CD14-positive monocyte (primary cell): Measurements from ENCODE around the gene EMSY. TPM values are rescaled to one million over a fixed set of nuclear protein-coding genes. Genes with fewer than 3 reads are reported as not detected.

Experiments
- DNase-seq, 3 donors: peaks; one replicate each; pipeline ENCODE4 v3.0.0-alpha.2; 2011 to 2022
- H2AFZ ChIP-seq: 2 replicates; pipeline ENCODE4 v1.6.0; 2012; ENCODE audit warnings: mild to moderate bottlenecking, low read depth, low read length, inconsistent platforms; ENCODE audit not compliant: insufficient read depth, poor library complexity, severe bottlenecking
- H3K27ac ChIP-seq, 2 donors: 1 replicate in 1 of 2; 2 replicates in 1 of 2; pipeline ENCODE4 v1.5.1; 2012 to 2013; ENCODE audit warnings: low read length in 2 of 2, control low read depth in 1 of 2, inconsistent platforms in 1 of 2, low read depth in 1 of 2, mild to moderate bottlenecking in 1 of 2
- H3K27me3 ChIP-seq, 2 donors: one replicate each; pipeline versions ENCODE4 v1.6.0 to v1.6.1; 2011 to 2013; ENCODE audit warnings: low read length in 2 of 2; ENCODE audit not compliant: control insufficient read depth in 2 of 2, insufficient read depth in 2 of 2
- H3K36me3 ChIP-seq, 2 donors: replicated peaks in 1 of 2; 1 replicate in 1 of 2; 2 replicates in 1 of 2; pipeline versions ENCODE4 v1.5.1 to v1.6.1; 2012 to 2013; ENCODE audit warnings: low read length in 2 of 2, control low read depth in 1 of 2, inconsistent platforms in 1 of 2, mild to moderate bottlenecking in 1 of 2; ENCODE audit not compliant: insufficient read depth in 2 of 2, control insufficient read depth in 1 of 2
- H3K4me1 ChIP-seq, 2 donors: 1 replicate in 1 of 2; 2 replicates in 1 of 2; pipeline versions ENCODE4 v1.5.1 to v1.6.1; 2012 to 2013; ENCODE audit warnings: low read length in 2 of 2, control low read depth in 1 of 2, inconsistent platforms in 1 of 2, mild to moderate bottlenecking in 1 of 2, moderate library complexity in 1 of 2; ENCODE audit not compliant: insufficient read depth in 2 of 2, control insufficient read depth in 1 of 2
- H3K4me2 ChIP-seq: replicated peaks from 2 replicates; pipeline ENCODE3; 2012; ENCODE audit warnings: low read length, moderate library complexity, mild to moderate bottlenecking; ENCODE audit not compliant: poor library complexity, severe bottlenecking; ENCODE audit errors: extremely low read depth
- H3K4me3 ChIP-seq, 3 experiments: fragments of 200-600 bp in 1 of 3; sonication (generic) in 1 of 3; replicated peaks in 1 of 3; 1 replicate in 2 of 3; 2 replicates in 1 of 3; pipeline ENCODE4 v1.5.1; 2011 to 2013; ENCODE audit warnings: low read length in 3 of 3, mild to moderate bottlenecking in 3 of 3, control low read depth in 2 of 3, low read depth in 2 of 3, inconsistent platforms in 1 of 3, moderate library complexity in 1 of 3
- H3K79me2 ChIP-seq: 2 replicates; pipeline ENCODE4 v1.6.0; 2012; ENCODE audit warnings: mild to moderate bottlenecking, control low read depth, inconsistent platforms, low read length, moderate library complexity; ENCODE audit not compliant: insufficient read depth
- H3K9ac ChIP-seq: 2 replicates; pipeline ENCODE4 v1.6.0; 2017; ENCODE audit warnings: low read length, mild to moderate bottlenecking; ENCODE audit not compliant: insufficient read depth, poor library complexity, severe bottlenecking
- H3K9me3 ChIP-seq, 2 donors: replicated peaks in 1 of 2; 1 replicate in 1 of 2; 2 replicates in 1 of 2; pipeline versions ENCODE4 v1.5.1 to v1.6.1; 2012 to 2013; ENCODE audit warnings: low read length in 2 of 2, control low read depth in 1 of 2; ENCODE audit not compliant: control insufficient read depth in 1 of 2, insufficient read depth in 1 of 2
- H4K20me1 ChIP-seq: 2 replicates; pipeline ENCODE4 v1.6.0; 2012; ENCODE audit warnings: mild to moderate bottlenecking, low read length, control low read depth, moderate library complexity; ENCODE audit not compliant: insufficient read depth
- H3K27ac Mint-ChIP-seq, 7 donors: one replicate each; pipeline ENCODE4 v1.8.0; 2020; ENCODE audit warnings: mild to moderate bottlenecking in 7 of 7, mixed read lengths in 7 of 7, moderate library complexity in 6 of 7, inconsistent platforms in 2 of 7
- H3K27me3 Mint-ChIP-seq, 3 donors: one replicate each; pipeline ENCODE4 v1.8.0; 2021 to 2022; ENCODE audit warnings: low read depth in 3 of 3, mild to moderate bottlenecking in 3 of 3, mixed read lengths in 3 of 3, moderate library complexity in 3 of 3, inconsistent platforms in 1 of 3
- H3K36me3 Mint-ChIP-seq, 2 donors: one replicate each; pipeline ENCODE4 v1.8.0; 2020; ENCODE audit warnings: mixed read lengths in 2 of 2, inconsistent platforms in 1 of 2, mild to moderate bottlenecking in 1 of 2
- H3K4me1 Mint-ChIP-seq: one replicate; pipeline ENCODE4 v1.8.0; 2020; ENCODE audit warnings: mild to moderate bottlenecking, mixed read lengths
- H3K4me3 Mint-ChIP-seq, 2 donors: one replicate each; pipeline ENCODE4 v1.8.0; 2020; ENCODE audit warnings: mild to moderate bottlenecking in 2 of 2, mixed read lengths in 2 of 2, moderate library complexity in 1 of 2
- H3K9me3 Mint-ChIP-seq, 7 donors: one replicate each; pipeline ENCODE4 v1.8.0; 2020 to 2022; ENCODE audit warnings: mixed read lengths in 7 of 7, mild to moderate bottlenecking in 6 of 7, moderate library complexity in 6 of 7, inconsistent platforms in 2 of 7
- CTCF ChIP-seq: fragments of 200-600 bp; IDR thresholded peaks from one replicate; pipeline ENCODE4 v1.8.0; 2022; ENCODE audit warnings: antibody characterized with exemption, mild to moderate bottlenecking
- WGBS: methylation state at CpG from one replicate; pipeline ENCODE4 v1.1.5; 2013; ENCODE audit warnings: missing lambda C conversion rate; ENCODE audit not compliant: insufficient coverage; 5-methylcytosine and 5-hydroxymethylcytosine counted together
- intact Hi-C, 2 donors: fragments of 100-400 bp; cut with micrococcal nuclease; formaldehyde crosslinking; loops; one replicate each; pipeline versions ENCODE4 v1.15.0 to v1.15.1; 2023
- polyA plus RNA-seq, 3 donors: library from polyadenylated mRNA; depleted of rRNA in 1 of 3; unstranded in 2 of 3; stranded (reverse) in 1 of 3; fragments of 300-500 nt in 2 of 3; fragments of >200 nt in 1 of 3; fragmentation: Illumina TruSeq in 2 of 3; gene quantifications; 1 replicate in 2 of 3; 2 replicates in 1 of 3; pipeline ENCODE4 v1.2.3, GENCODE V29; 2012 to 2021

Gene EMSY
- polyA plus RNA-seq, 3 donors: 9.2 to 31.3 (median 9.4) TPM

- H3K27me3 ChIP-seq: no peaks in the 10 kb centered on the region
- H3K27ac ChIP-seq: no peak overlapping the region
- H3K4me3 ChIP-seq: no peak overlapping the region
- no peak overlapping the region for H2AFZ ChIP-seq
- H3K4me2 ChIP-seq: no peak overlapping the region
- H3K4me1 ChIP-seq: peaks cover 13 to 19% of the 10 kb centered on the region in 2 donors
- no peak for DNase-seq
- peaks cover 47 to 56% of the 10 kb centered on the region in 2 donors for H3K36me3 Mint-ChIP-seq
- peaks cover 25% of the 10 kb centered on the region for H4K20me1 ChIP-seq
- peaks cover 40 to 66% of the 10 kb centered on the region in 2 donors for H3K36me3 ChIP-seq
- H3K27me3 Mint-ChIP-seq: no peaks in the 10 kb centered on the region
- no CpG with 5 or more reads among the region's 2 CpGs for WGBS
- no peaks in the 10 kb centered on the region for H3K9me3 ChIP-seq
- H3K9ac ChIP-seq: no peak overlapping the region
- H3K79me2 ChIP-seq: peaks cover 48% of the 10 kb centered on the region
- peaks cover 17% of the 10 kb centered on the region for H3K4me1 Mint-ChIP-seq
- H3K4me3 Mint-ChIP-seq: no peak overlapping the region
- intact Hi-C loops: no loop called here
- H3K27ac Mint-ChIP-seq: no peak overlapping the region
- H3K9me3 Mint-ChIP-seq: no peaks in the 10 kb centered on the region
- TF ChIP-seq CTCF: no peak
These were observed 3.7 kb downstream of the EMSY start for GRCh38 chr11:76448506-76448905.

- no peaks in the 10 kb centered on the region for H3K27me3 Mint-ChIP-seq
- intact Hi-C loops: loop anchor here in 1 of 2 donors (10.0 kb wide), 1 partner anchor 248 kb away; the partner anchor contains the start of gene WNT11
- H3K4me2 ChIP-seq: no peak overlapping the region
- H3K36me3 Mint-ChIP-seq: peaks cover 58 to 63% of the 10 kb centered on the region in 2 donors
- H3K79me2 ChIP-seq: peaks cover 8% of the 10 kb centered on the region
- H4K20me1 ChIP-seq: peaks cover 7% of the 10 kb centered on the region
- no peak for DNase-seq
- H3K4me3 ChIP-seq: no peak overlapping the region
- H3K9ac ChIP-seq: no peak overlapping the region
- H3K9me3 ChIP-seq: no peaks in the 10 kb centered on the region
- H3K27ac ChIP-seq: no peak overlapping the region
- 100% methylated on average over 4 of the region's 6 CpGs for WGBS
- H3K4me1 Mint-ChIP-seq: no peaks in the 10 kb centered on the region
- no peaks in the 10 kb centered on the region for H3K9me3 Mint-ChIP-seq
- H3K27me3 ChIP-seq: no peaks in the 10 kb centered on the region
- no peak for TF ChIP-seq CTCF
- no peaks in the 10 kb centered on the region for H3K4me1 ChIP-seq
- H2AFZ ChIP-seq: no peak overlapping the region
- H3K4me3 Mint-ChIP-seq: no peak overlapping the region
- peaks cover 62 to 93% of the 10 kb centered on the region in 2 donors for H3K36me3 ChIP-seq
- no peak overlapping the region for H3K27ac Mint-ChIP-seq
These were observed 8.4 kb downstream of the EMSY start for GRCh38 chr11:76453248-76453647.
